Body of pancreas (tissue), 4 donors: ENCODE data around the gene RAI1. TPM values are rescaled to one million over a fixed set of nuclear protein-coding genes. Genes with fewer than 3 reads are reported as not detected.

Experiments used
- ATAC-seq: fragments of 150-250 bp; one replicate; pipeline ENCODE4 v1.9.1; 2016
- DNase-seq, 4 donors: peaks; one replicate each; pipeline ENCODE4 v3.0.0-alpha.2; 2019
- H3K27ac ChIP-seq, 4 donors: fragments of 200-600 bp; sonication (generic); 1 replicate in 3 of 4; 2 replicates in 1 of 4; pipeline versions ENCODE4 v1.5.1 to v1.6.1; 2016 to 2019; ENCODE audit warnings: mild to moderate bottlenecking in 1 of 4, mixed read lengths in 1 of 4, moderate library complexity in 1 of 4
- H3K27me3 ChIP-seq, 2 donors: fragments of 200-600 bp; sonication (generic); one replicate each; pipeline ENCODE4 v1.6.0; 2016; ENCODE audit warnings: mild to moderate bottlenecking in 1 of 2
- H3K36me3 ChIP-seq, 2 donors: fragments of 200-600 bp; sonication (generic); replicated peaks in 1 of 2; 2 replicates each; pipeline ENCODE4 v1.5.1; 2016; ENCODE audit warnings: low read depth in 2 of 2; ENCODE audit not compliant: insufficient read depth in 1 of 2
- H3K4me1 ChIP-seq: fragments of 200-600 bp; sonication (generic); one replicate; pipeline ENCODE4 v1.6.0; 2016
- H3K4me3 ChIP-seq, 2 donors: fragments of 200-600 bp; sonication (generic); 1 replicate in 1 of 2; 2 replicates in 1 of 2; pipeline ENCODE4 v1.5.1; 2016 to 2019
- H3K9me3 ChIP-seq, 3 donors: fragments of 200-600 bp; sonication (generic); 1 replicate in 2 of 3; 2 replicates in 1 of 3; pipeline ENCODE4 v1.5.1; 2016
- CTCF ChIP-seq, 7 experiments: fragments of 450-650 bp in 4 of 7; fragments of 200-600 bp in 3 of 7; sonication (generic) in 3 of 7; IDR thresholded peaks; one replicate each; pipeline ENCODE4 v1.5.1; 2016 to 2019; ENCODE audit warnings: antibody characterized with exemption in 7 of 7
- POLR2A ChIP-seq, 3 donors: fragments of 450-650 bp; IDR thresholded peaks; one replicate each; pipeline ENCODE4 v1.6.1; 2016; ENCODE audit warnings: antibody characterized with exemption in 3 of 3, mild to moderate bottlenecking in 2 of 3
- WGBS, 2 donors: methylation state at CpG; one replicate each; pipeline ENCODE4 v1.1.5; 2017; 5-methylcytosine and 5-hydroxymethylcytosine counted together
- intact Hi-C: fragments of 100-400 bp; cut with DNase I; formaldehyde crosslinking; loops from one replicate; pipeline ENCODE4 v1.15.1; 2023
- total RNA-seq, 2 donors: library from RNA; depleted of rRNA; stranded (reverse); fragments of >200 nt; gene quantifications; one replicate each; pipeline ENCODE4 v1.1.0, GENCODE V29; 2016

Gene RAI1
- total RNA-seq, 2 donors from 2014 or later: 16.3 to 41.5 TPM

- peak; percentile 8 for ATAC-seq
- TF ChIP-seq CTCF (IDR thresholded peaks at IDR 0.05): no peak
- peak in 1 of 3 donors; percentile 38 for TF ChIP-seq POLR2A (IDR thresholded peaks at IDR 0.05)
- Histone ChIP-seq H3K27me3 (no peaks in the 10 kb centered on the region), H3K4me1 (peaks cover 90% of the 10 kb centered on the region), H3K9me3 (no peaks in the 10 kb centered on the region), H3K4me3 (no peak overlapping the region), H3K27ac (peak overlapping the region; percentile 33 to 97 (median 97)), H3K36me3 (no peaks in the 10 kb centered on the region)
- peak in 3 of 4 donors; percentile 51 to 59 (median 58) for DNase-seq
- 37 to 40% methylated on average over 13 of the region's 13 CpGs for WGBS, 2 donors
- intact Hi-C loops: no loop called here
Observed at GRCh38 chr17:17696882-17697633, 15.8 kb downstream of the RAI1 start.

GRCh38 chr17:17698371-17698770 is 17.1 kb downstream of the RAI1 start:
- H3K9me3 ChIP-seq: no peaks in the 10 kb centered on the region
- 60 to 100% methylated on average over 1 to 5 of the region's 5 CpGs for WGBS, 2 donors
- H3K27ac ChIP-seq: peak overlapping the region in 3 of 4 donors; percentile 75 to 97 (median 97)
- TF ChIP-seq CTCF (IDR thresholded peaks at IDR 0.05) (no peak), POLR2A (IDR thresholded peaks at IDR 0.05) (no peak)
- no peak for DNase-seq
- no peak for ATAC-seq
- intact Hi-C loops: no loop called here
- peaks cover 90% of the 10 kb centered on the region for H3K4me1 ChIP-seq
- no peaks in the 10 kb centered on the region for H3K36me3 ChIP-seq
- H3K27me3 ChIP-seq: no peaks in the 10 kb centered on the region
- H3K4me3 ChIP-seq: no peak overlapping the region

- intact Hi-C loops: no loop called here
- H3K36me3 ChIP-seq: no peaks in the 10 kb centered on the region
- no peaks in the 10 kb centered on the region for H3K9me3 ChIP-seq
- H3K27me3 ChIP-seq: no peaks in the 10 kb centered on the region
- H3K27ac ChIP-seq: peak overlapping the region in 3 of 4 donors; percentile 75 to 97 (median 97)
- TF ChIP-seq POLR2A (IDR thresholded peaks at IDR 0.05) (no peak), CTCF (IDR thresholded peaks at IDR 0.05) (no peak)
- H3K4me1 ChIP-seq: peaks cover 90% of the 10 kb centered on the region
- no peak overlapping the region for H3K4me3 ChIP-seq
- WGBS, 2 donors: 62 to 65% methylated on average over 5 to 8 of the region's 8 CpGs
- ATAC-seq (no peak), DNase-seq (no peak)
Observed at GRCh38 chr17:17698869-17699351, 17.7 kb downstream of the RAI1 start.

GRCh38 chr17:17699491-17699890 is 18.2 kb downstream of the RAI1 start:
- intact Hi-C loops: no loop called here
- peaks cover 91% of the 10 kb centered on the region for H3K4me1 ChIP-seq
- WGBS, 2 donors: 71 to 73% methylated on average over 7 of the region's 7 CpGs

More at GRCh38 chr17:17699491-17699890, 18.2 kb downstream of the RAI1 start:
- H3K36me3 ChIP-seq: no peaks in the 10 kb centered on the region
- TF ChIP-seq CTCF (IDR thresholded peaks at IDR 0.05) (no peak), POLR2A (IDR thresholded peaks at IDR 0.05) (no peak)
- H3K27ac ChIP-seq: peak overlapping the region in 3 of 4 donors; percentile 75 to 97 (median 97)
- DNase-seq (no peak), ATAC-seq (no peak)
- H3K4me3 ChIP-seq: no peak overlapping the region
- H3K27me3 ChIP-seq: no peaks in the 10 kb centered on the region
- H3K9me3 ChIP-seq: no peaks in the 10 kb centered on the region
